HCT116 (cell line): ENCODE results near the gene IL17REL. TPM values are rescaled to one million over a fixed set of nuclear protein-coding genes. Genes with fewer than 3 reads are reported as not detected.

Experiments used
- ATAC-seq: fragments of 200-7000 bp; cut with Tn5 transposase; 2 replicates; pipeline ENCODE4 v1.9.1; 2020; ENCODE audit warnings: mild to moderate bottlenecking, moderate library complexity
- BruUV-seq: library from RNA; stranded (reverse); fragments of 400-500 nt; replicated peaks from 2 replicates; lab custom pipeline; 2021; lab: Mats Ljungman, UMichigan
- CTCF ChIA-PET: fragments of 300-600 bp; sonication (Branson Sonifier 250); formaldehyde crosslinking; loops from one replicate; lab custom pipeline; 2021; ENCODE audit warnings: antibody characterized with exemption; lab: Charles Lee
- POLR2A ChIA-PET: fragments of 300-600, 350-600 bp; sonication (Branson Sonifier 250); formaldehyde crosslinking; loops from one replicate; lab custom pipeline; 2021; ENCODE audit warnings: antibody characterized with exemption; lab: Charles Lee
- RAD21 ChIA-PET, 2 experiments: fragments of 300-600 bp; sonication (Branson Sonifier 250); formaldehyde crosslinking; loops; one replicate each; lab custom pipeline; 2023; ENCODE audit warnings: low total read pairs in 2 of 2; ENCODE audit not compliant: uncharacterized antibody in 2 of 2, unreplicated experiment in 2 of 2, low non-redundant PET in 1 of 2; lab: Charles Lee
- DNase-seq: peaks from one replicate; pipeline ENCODE4 v3.0.0-alpha.2; 2010; ENCODE audit warnings: low read depth, low spot score
- H2AFZ ChIP-seq: fragments of 200-600 bp; shearing (Covaris generic), sonication (generic); 2 replicates; pipeline ENCODE4 v1.6.1; 2017; ENCODE audit warnings: low read depth, mixed run types, mixed read lengths, antibody characterized with exemption, low read length; ENCODE audit not compliant: poor library complexity, severe bottlenecking
- H3K27ac ChIP-seq: 2 replicates; pipeline ENCODE4 v1.5.1; 2012; ENCODE audit warnings: low read depth, low read length
- H3K27me3 ChIP-seq: fragments of 200-600 bp; sonication (generic); 2 replicates; pipeline ENCODE4 v1.6.1; 2016; ENCODE audit warnings: mixed run types, low read length, mixed read lengths; ENCODE audit not compliant: insufficient read depth
- H3K36me3 ChIP-seq, 2 experiments: fragments of 200-500 bp in 1 of 2; fragments of 200-600 bp in 1 of 2; sonication (Bioruptor generic) in 1 of 2; sonication (generic) in 1 of 2; 2 replicates each; pipeline versions ENCODE4 v1.5.1 to v1.6.1; 2014 to 2016; ENCODE audit warnings: low read length in 2 of 2, inconsistent platforms in 1 of 2, mixed read lengths in 1 of 2, mixed run types in 1 of 2; ENCODE audit not compliant: insufficient read depth in 2 of 2, control insufficient read depth in 1 of 2
- H3K4me1 ChIP-seq, 2 experiments: fragments of 200-600 bp in 1 of 2; sonication (generic) in 1 of 2; 2 replicates each; pipeline versions ENCODE4 v1.5.1 to v1.6.1; 2012 to 2017; ENCODE audit warnings: low read length in 2 of 2, inconsistent platforms in 1 of 2, mild to moderate bottlenecking in 1 of 2, mixed read lengths in 1 of 2, mixed run types in 1 of 2, moderate library complexity in 1 of 2; ENCODE audit not compliant: insufficient read depth in 2 of 2, control insufficient read depth in 1 of 2
- H3K4me2 ChIP-seq: fragments of 200-600 bp; sonication (generic); 2 replicates; pipeline ENCODE4 v1.6.1; 2017; ENCODE audit warnings: mixed run types, low read length, mixed read lengths
- H3K4me3 ChIP-seq, 2 experiments: fragments of 200-600 bp in 1 of 2; sonication (generic) in 1 of 2; replicated peaks in 1 of 2; 2 replicates each; pipeline ENCODE4 v1.5.1; 2011 to 2016; ENCODE audit warnings: low read length in 2 of 2, control low read depth in 1 of 2, low read depth in 1 of 2, mild to moderate bottlenecking in 1 of 2, mixed read lengths in 1 of 2, mixed run types in 1 of 2
- H3K79me2 ChIP-seq: fragments of 200-600 bp; sonication (generic); 2 replicates; pipeline ENCODE4 v1.6.1; 2017; ENCODE audit warnings: mild to moderate bottlenecking, mixed run types, low read length, moderate library complexity, mixed read lengths; ENCODE audit not compliant: insufficient read depth
- H3K9ac ChIP-seq: fragments of 200-600 bp; sonication (generic); 2 replicates; pipeline ENCODE4 v1.6.1; 2016; ENCODE audit warnings: low read length, mixed read lengths
- H3K9me2 ChIP-seq: fragments of 200-600 bp; sonication (generic), shearing (Covaris generic); 2 replicates; pipeline ENCODE4 v1.6.1; 2017; ENCODE audit warnings: mixed run types, mild to moderate bottlenecking, moderate library complexity; ENCODE audit not compliant: insufficient read depth
- H3K9me3 ChIP-seq, 2 experiments: fragments of 200-500 bp in 1 of 2; fragments of 200-600 bp in 1 of 2; sonication (Bioruptor generic) in 1 of 2; sonication (generic) in 1 of 2; 2 replicates each; pipeline ENCODE4 v1.6.1; 2014 to 2017; ENCODE audit warnings: low read length in 2 of 2, mixed read lengths in 2 of 2, inconsistent platforms in 1 of 2, low read depth in 1 of 2, mild to moderate bottlenecking in 1 of 2, mixed run types in 1 of 2, moderate library complexity in 1 of 2; ENCODE audit not compliant: control insufficient read depth in 1 of 2, insufficient read depth in 1 of 2
- H4K20me1 ChIP-seq: fragments of 200-600 bp; sonication (generic), shearing (Covaris generic); 2 replicates; pipeline ENCODE4 v1.6.1; 2017; ENCODE audit warnings: mixed run types, mild to moderate bottlenecking, moderate library complexity; ENCODE audit not compliant: insufficient read depth
- CBX3 ChIP-seq: IDR thresholded peaks from 2 replicates; pipeline ENCODE4 v1.6.1; 2012; ENCODE audit warnings: low read depth
- CEBPB ChIP-seq: IDR thresholded peaks from 2 replicates; pipeline ENCODE4 v1.6.1; 2012; ENCODE audit warnings: low read depth
- EGR1 ChIP-seq: IDR thresholded peaks from 2 replicates; pipeline ENCODE4 v1.6.1; 2012; ENCODE audit warnings: low read depth
- ELF1 ChIP-seq: IDR thresholded peaks from 2 replicates; pipeline ENCODE4 v1.6.1; 2012; ENCODE audit warnings: low read depth, borderline replicate concordance
- FOSL1 ChIP-seq: IDR thresholded peaks from 2 replicates; pipeline ENCODE4 v1.6.1; 2012; ENCODE audit warnings: low read depth
- JUND ChIP-seq: IDR thresholded peaks from 2 replicates; pipeline ENCODE4 v1.6.1; 2012
- POLR2A ChIP-seq: IDR thresholded peaks from 2 replicates; pipeline ENCODE4 v1.7.0; 2011; ENCODE audit warnings: borderline replicate concordance; ENCODE audit not compliant: insufficient read depth, insufficient read length; ENCODE audit errors: extremely low read depth
- POLR2AphosphoS5 ChIP-seq: IDR thresholded peaks from 2 replicates; pipeline ENCODE4 v1.6.1; 2011; ENCODE audit warnings: mild to moderate bottlenecking, low read depth, low read length, moderate library complexity
- SP1 ChIP-seq: IDR thresholded peaks from 2 replicates; pipeline ENCODE4 v1.6.1; 2012; ENCODE audit warnings: low read depth
- TCF7L2 ChIP-seq: IDR thresholded peaks from 2 replicates; pipeline ENCODE4 v1.7.0; 2011; ENCODE audit warnings: borderline replicate concordance, inconsistent platforms; ENCODE audit not compliant: insufficient read depth, insufficient read length; ENCODE audit errors: extremely low read depth
- YY1 ChIP-seq: IDR thresholded peaks from 2 replicates; pipeline ENCODE4 v1.6.1; 2011; ENCODE audit warnings: low read length, low read depth, moderate library complexity, mild to moderate bottlenecking; ENCODE audit not compliant: insufficient replicate concordance; ENCODE audit errors: extremely low read depth
- ZFX ChIP-seq: fragments of 450-650 bp; IDR thresholded peaks from 2 replicates; pipeline ENCODE4 v1.6.1; 2017
- intact Hi-C: fragments of 100-400 bp; cut with micrococcal nuclease; formaldehyde crosslinking; loops from 2 replicates; pipeline ENCODE4 v1.10.0; 2022
- total RNA-seq: library from RNA; stranded (reverse); gene quantifications from one replicate; pipeline ENCODE4 v1.2.1, GENCODE V29; 2021; ENCODE audit not compliant: unreplicated experiment
- TF ChIP-seq, protein P1 (sequence below): IDR thresholded peaks from 2 replicates; pipeline ENCODE4 v1.6.1; 2012
- TF ChIP-seq, protein P2 (sequence below): IDR thresholded peaks from 2 replicates; pipeline ENCODE4 v1.6.1; 2012

Gene IL17REL
- total RNA-seq, 1 experiment from 2014 or later: not detected

- intact Hi-C loops: no loop called here
- H3K27ac ChIP-seq: peak overlapping the region; percentile 60
- no peaks in the 10 kb centered on the region for H3K27me3 ChIP-seq
- H3K4me3 ChIP-seq: peak overlapping the region in 1 of 2 experiments; percentile 17; a peak in 1 of 4 replicates
- no peaks in the 10 kb centered on the region for H3K9me2 ChIP-seq
- no peaks in the 10 kb centered on the region for H3K9me3 ChIP-seq
- no peak for TF ChIP-seq JUND
- 0 out of 2 replicates have a peak, but pooled peaks have one; percentile 13 for TF ChIP-seq ZFX
- H2AFZ ChIP-seq: no peak overlapping the region
- ChIA-PET POLR2A (interaction anchor here (1.0 to 1.2 kb wide), 2 partner anchors 9 to 11 kb away, joined by 3 to 4 read pairs; partner anchors contain the start of gene PIM3), RAD21 (no interaction called here), CTCF (interaction anchor here (0.6 to 1.6 kb wide), 2 partner anchors 21 to 194 kb away, joined by 3 to 7 read pairs; no protein-coding TSS in a partner anchor)
- no peaks in the 10 kb centered on the region for H3K36me3 ChIP-seq
- H3K4me1 ChIP-seq: peaks cover 36 to 49% of the 10 kb centered on the region in 2 experiments
- H4K20me1 ChIP-seq: no peaks in the 10 kb centered on the region
- ATAC-seq: peak; percentile 23
- H3K79me2 ChIP-seq: no peaks in the 10 kb centered on the region
- peak overlapping the region; percentile 73 for H3K4me2 ChIP-seq
- H3K9ac ChIP-seq: peak overlapping the region; percentile 54
- DNase-seq: no peak
- no TSS peak for BruUV-seq
These were observed 60.9 kb downstream of the IL17REL start for GRCh38 chr22:49951678-49951985.

DNA sequence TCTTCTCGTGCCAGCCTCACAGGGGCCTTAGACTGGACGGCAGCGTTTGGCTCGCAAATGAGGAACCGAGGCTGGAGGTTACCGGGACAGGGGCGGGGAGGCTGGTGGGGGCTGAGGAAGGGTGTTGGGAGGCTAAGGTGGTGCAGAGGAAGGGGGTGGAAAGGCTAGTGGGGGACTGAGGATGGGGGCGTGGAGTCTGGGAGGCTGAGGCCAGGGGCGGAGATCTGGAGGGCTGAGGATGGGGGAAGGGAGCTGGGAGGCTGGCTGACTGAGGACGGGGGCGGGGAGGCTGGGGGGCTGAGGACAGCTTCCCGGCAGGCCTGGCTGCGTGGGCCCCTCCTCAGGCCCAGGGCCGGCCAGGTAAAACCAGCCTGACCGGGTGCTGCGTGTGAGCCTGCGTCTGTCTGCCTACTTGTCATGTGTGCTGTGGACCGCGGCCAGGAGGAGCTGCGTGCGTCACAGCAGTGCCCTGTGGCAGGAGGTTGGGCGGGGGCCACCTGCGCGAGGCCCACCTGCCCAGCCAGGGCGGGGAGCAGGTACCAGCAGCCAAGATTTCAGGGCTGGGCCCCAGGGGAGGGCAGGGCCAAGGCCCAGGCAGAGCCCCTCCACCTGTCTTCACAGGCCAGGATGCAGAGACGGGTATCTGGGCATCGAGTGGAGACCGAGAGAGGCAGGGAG lies 61.4 kb downstream of the IL17REL start:
- Histone ChIP-seq H3K27ac (peak overlapping the region; percentile 60), H3K4me1 (peaks cover 36 to 49% of the 10 kb centered on the region in 2 experiments), H3K9me3 (no peaks in the 10 kb centered on the region), H3K9ac (peak overlapping the region; percentile 54), H3K27me3 (no peaks in the 10 kb centered on the region), H3K79me2 (no peaks in the 10 kb centered on the region), H3K4me2 (peak overlapping the region; percentile 73), H2AFZ (no peak overlapping the region), H3K36me3 (no peaks in the 10 kb centered on the region), H3K9me2 (no peaks in the 10 kb centered on the region), H3K4me3 (no peak overlapping the region), H4K20me1 (no peaks in the 10 kb centered on the region)
- no peak for TF ChIP-seq CBX3
- no peak for TF ChIP-seq POLR2A
- TF ChIP-seq, protein P1, sequence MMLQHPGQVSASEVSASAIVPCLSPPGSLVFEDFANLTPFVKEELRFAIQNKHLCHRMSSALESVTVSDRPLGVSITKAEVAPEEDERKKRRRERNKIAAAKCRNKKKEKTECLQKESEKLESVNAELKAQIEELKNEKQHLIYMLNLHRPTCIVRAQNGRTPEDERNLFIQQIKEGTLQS: no peak
- TF ChIP-seq ELF1: no peak
- TF ChIP-seq CEBPB: no peak
- no peak for TF ChIP-seq EGR1
- TF ChIP-seq YY1: no peak
- TF ChIP-seq SP1: no peak; the same call in 1 of the 2 replicates
- no peak for TF ChIP-seq POLR2AphosphoS5
- no peak for TF ChIP-seq FOSL1
- no peak for TF ChIP-seq JUND
- TF ChIP-seq, protein P2, sequence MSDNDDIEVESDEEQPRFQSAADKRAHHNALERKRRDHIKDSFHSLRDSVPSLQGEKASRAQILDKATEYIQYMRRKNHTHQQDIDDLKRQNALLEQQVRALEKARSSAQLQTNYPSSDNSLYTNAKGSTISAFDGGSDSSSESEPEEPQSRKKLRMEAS: no peak; the same call in 1 of the 2 replicates
- TF ChIP-seq TCF7L2: no peak
- RAD21 ChIA-PET: no interaction called here
- no TSS peak for BruUV-seq
- ATAC-seq (peak; percentile 17; the same call in 1 of the 2 replicates), DNase-seq (no peak)
- CTCF ChIA-PET: interaction anchor here (0.6 to 1.6 kb wide), 2 partner anchors 20 to 194 kb away, joined by 3 to 7 read pairs; no protein-coding TSS in a partner anchor
- POLR2A ChIA-PET: interaction anchor here (1.0 to 1.2 kb wide), 2 partner anchors 9 to 11 kb away, joined by 3 to 4 read pairs; partner anchors contain the start of gene PIM3
- intact Hi-C loops: no loop called here
